HG02678 (cell line): Measurements from ENCODE around the gene WDR45B.

Experiments
- ATAC-seq: cut with Tn5 transposase; IDR thresholded peaks from one replicate; pipeline ENCODE4 v1.9.1; 2021; ENCODE audit warnings: mild to moderate bottlenecking, moderate library complexity; ENCODE audit not compliant: unreplicated experiment

Gene WDR45B

GRCh38 chr17:82631544-82631943 is 16.7 kb downstream of the WDR45B start:
- no peak for ATAC-seq

DNA sequence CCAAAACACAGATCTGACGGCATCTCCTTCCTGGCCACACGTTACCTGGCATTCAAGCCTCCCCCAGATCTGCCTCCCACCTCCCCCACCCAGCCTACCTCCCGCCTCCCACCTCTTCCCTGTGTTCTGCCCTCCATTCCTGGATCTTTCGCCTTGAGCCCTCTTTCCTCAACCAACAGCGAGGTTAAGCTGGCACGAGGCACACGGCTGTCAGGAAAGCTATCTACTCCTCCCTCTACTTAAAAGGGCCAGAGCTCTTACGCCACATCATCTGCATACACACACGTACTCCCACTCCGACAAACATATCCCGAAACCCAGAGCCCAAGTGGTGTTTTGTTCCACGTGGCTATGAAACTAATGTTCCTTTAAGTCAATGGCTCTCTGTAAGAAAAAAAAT is 18.0 kb downstream of the WDR45B start:
- ATAC-seq: no peak

- ATAC-seq: no peak
These were observed 18.5 kb downstream of the WDR45B start for GRCh38 chr17:82629748-82630147.

GRCh38 chr17:82627405-82627804 is 20.8 kb downstream of the WDR45B start:
- ATAC-seq: no peak

- no peak for ATAC-seq
These were observed 24.5 kb downstream of the WDR45B start for GRCh38 chr17:82623707-82624106.

DNA sequence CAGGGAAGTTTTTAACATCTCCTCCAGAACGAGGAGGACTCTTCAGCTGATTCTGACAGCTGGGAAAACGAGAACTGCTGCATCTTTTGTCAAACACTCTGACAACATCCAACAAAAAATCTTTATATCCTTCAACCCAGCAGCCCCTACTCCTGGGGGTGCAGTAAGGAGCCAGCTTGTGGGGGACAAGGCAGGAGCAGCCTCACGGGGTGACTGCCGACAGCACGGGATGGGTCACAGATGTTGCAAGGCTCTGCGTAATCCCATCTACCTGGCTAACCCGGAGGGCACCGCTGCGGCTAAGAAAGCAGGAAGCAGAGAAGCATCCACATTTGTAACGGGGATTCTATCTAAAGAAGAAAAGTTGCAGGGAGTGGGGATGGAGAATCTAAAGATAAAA is 28.6 kb downstream of the WDR45B start:
- no peak for ATAC-seq

DNA sequence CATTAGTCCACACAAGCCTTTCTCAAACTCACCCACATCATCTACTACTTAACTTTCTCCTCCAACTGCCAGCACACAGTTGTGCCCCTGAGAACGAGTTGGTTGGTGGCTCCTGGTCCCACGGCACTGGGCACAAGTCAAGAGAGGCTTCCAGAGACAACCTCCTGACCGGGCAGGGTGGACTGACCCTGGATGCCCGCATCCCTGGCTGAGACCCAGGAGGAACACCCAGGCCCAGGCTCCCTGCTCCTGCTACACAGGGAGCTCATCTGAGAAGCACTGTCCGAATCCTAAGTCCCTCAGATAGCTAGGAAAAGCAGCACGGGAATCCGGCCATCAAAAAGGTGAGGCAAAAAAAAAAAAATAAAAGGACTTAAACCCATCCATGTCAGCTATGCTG is 29.0 kb downstream of the WDR45B start:
- no peak for ATAC-seq

DNA sequence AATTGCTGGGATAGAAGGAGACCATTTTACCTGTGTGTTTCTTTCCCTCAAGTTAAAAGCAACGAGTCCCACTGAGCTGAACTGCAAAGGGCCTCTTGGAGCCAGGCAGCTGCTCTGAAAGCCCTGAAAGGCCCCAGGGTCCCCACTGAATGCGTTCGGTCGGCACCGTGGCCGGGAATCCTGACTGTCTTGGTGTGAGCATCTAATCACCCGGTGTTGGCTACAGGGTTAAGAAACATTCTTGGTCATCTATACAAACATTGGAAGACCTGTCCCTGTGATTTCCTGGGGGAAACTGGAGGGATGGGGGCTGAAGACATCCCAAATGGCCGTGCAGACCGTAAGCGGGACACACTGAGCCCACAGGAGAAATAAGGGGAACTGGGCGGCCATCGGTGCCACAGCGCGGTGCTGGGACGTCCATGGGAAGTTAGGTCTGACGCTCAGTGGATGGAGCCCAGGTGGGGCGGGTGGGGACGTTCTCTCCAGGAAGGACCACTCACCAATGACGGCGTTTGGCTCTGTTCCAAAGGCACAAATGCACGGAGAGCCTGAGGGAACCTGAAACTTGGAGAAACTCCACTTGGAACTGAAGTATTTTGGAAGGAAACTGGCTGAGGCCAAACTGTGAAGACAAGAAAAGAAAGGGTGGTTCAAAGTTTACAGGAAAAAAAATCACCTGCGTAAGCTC is 32.1 kb downstream of the WDR45B start:
- ATAC-seq: no peak

- ATAC-seq: no peak
These were observed 32.9 kb downstream of the WDR45B start for GRCh38 chr17:82615084-82616020.

- ATAC-seq: no peak
These were observed 34.1 kb downstream of the WDR45B start for GRCh38 chr17:82614095-82614631.

- no peak for ATAC-seq
These were observed 34.8 kb downstream of the WDR45B start for GRCh38 chr17:82613283-82614094.

DNA sequence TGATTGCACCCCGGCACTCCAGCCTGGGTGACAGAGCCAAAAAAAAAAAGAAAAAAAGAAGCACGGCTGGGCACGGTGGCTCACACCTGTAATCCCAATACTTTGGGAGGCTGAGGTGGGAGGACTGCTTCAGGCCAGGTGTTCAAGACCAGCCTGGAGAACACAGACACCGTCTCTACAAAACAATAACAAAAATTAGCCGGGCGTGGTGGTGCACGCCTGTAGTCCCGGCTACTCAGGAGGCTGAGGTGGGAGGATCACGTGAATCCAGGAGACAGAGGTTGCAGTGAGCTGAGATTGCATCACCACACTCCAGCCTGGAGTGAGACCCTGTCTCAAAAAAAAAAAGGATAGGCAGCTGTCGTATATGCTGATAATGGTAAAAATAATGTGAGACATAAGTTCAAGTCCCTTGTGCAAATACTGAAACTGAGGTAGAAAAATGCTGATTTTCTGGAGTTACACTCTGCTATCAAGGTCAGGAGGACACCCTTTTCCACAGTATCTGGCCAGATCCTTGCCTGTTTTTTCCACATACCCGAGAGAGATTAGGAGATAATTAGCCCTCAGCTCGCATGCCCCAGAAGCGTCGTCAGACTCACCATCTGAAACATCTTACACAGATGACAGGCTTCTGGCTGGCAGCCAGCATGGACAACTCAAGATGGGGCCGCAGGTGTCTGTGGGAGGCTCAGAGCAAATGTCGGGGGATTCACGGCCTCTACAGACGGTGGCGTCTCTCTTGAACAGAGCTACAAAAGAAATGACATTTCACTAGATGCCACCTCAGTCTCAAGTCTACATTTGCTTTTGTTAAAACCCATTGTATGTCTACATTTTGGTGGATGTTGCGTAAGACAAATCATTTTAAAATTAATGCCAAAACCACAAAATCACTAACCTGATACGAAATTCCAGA is 36.8 kb downstream of the WDR45B start:
- ATAC-seq: no peak

DNA sequence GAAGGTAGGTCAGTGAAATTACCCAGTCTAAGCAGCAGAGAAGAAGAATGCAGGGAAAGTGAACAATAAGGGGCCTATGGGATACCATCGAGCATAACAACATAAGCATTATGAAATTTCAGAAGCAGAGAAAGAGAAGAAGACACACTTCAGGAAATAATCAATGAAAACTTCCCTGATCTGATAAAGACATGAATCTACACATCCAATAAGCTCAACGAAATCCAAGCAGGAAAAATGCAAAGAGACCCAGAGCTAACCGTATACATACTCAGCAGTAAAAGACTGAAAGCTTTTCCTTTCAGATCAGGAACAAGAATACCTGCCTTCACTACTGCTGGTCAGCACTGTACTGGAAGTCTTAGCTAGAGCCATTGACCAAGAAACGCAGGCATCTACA is 38.6 kb downstream of the WDR45B start:
- no peak for ATAC-seq

GRCh38 chr17:82608816-82609215 is 39.4 kb downstream of the WDR45B start:
- ATAC-seq: no peak

GRCh38 chr17:82605939-82606600 is 42.2 kb downstream of the WDR45B start:
- ATAC-seq: no peak

DNA sequence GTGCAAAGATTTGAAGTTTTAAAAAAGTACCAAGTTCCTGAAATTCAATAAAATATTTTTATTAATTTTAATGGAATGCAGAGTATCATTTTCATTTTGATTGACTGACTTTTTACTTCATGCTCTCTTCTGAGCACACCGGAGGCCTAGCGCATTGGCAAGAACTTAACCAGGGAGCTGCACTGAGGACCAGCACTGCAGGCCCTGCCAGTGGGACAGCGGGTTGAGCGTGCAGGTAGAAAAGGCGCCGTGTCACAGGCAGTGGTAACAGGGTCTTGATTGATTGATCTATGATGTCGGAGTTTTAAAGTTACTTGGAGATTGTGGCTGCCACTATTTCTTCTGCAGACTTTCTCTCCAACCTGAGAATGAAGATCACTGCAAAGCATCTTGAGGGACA is 43.7 kb downstream of the WDR45B start:
- no peak for ATAC-seq

DNA sequence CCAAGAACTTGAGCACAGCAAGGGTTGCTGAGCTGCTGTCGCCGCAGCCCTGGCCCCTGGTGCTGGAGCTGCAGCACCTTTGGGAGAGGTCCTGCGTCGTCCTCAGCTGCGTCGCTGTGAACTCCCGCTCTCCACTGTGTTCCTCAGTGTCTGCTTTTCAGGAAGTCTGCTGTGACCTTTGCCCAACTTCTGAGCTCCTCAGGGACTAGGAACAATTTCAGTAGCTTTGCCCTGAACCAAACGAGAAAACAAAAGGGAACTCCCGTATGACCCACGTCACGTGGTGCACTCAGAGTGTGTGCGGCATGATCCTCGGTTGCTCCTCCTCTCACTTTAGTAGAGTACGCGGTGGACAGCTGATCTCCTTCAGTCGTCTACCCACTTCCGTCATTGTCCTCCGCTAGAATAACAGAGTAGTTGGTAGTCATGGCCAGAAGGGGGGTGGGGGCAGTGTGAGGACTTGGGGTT is 44.2 kb downstream of the WDR45B start:
- no peak for ATAC-seq

- ATAC-seq: no peak
These were observed 45.1 kb downstream of the WDR45B start for GRCh38 chr17:82602986-82603710.

- no peak for ATAC-seq
These were observed 45.8 kb downstream of the WDR45B start for GRCh38 chr17:82602487-82602886.
